ENCODE measurements around the gene CD99.
A peak's percentile ranks its signal among the peaks of the same experiment; 100 is the strongest.
"Not testable (repeated sequence)": the region's sequence is repeated elsewhere in the genome, so short reads cannot be mapped to it uniquely, and the experiment has no call there.

The CD99 gene, protein sequence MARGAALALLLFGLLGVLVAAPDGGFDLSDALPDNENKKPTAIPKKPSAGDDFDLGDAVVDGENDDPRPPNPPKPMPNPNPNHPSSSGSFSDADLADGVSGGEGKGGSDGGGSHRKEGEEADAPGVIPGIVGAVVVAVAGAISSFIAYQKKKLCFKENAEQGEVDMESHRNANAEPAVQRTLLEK

GRCh38 chrX:2690856-2691542 lies at the start of gene CD99:
Gene CD99 (plus strand): TSS chrX:2691295. CDS start chrX:2691361, 66 bp downstream.
- peak; percentile 84 for DNase-seq

- no peak for DNase-seq
Measured at GRCh38 chrX:2642146-2642545, 48.9 kb upstream of the CD99 start.

DNA sequence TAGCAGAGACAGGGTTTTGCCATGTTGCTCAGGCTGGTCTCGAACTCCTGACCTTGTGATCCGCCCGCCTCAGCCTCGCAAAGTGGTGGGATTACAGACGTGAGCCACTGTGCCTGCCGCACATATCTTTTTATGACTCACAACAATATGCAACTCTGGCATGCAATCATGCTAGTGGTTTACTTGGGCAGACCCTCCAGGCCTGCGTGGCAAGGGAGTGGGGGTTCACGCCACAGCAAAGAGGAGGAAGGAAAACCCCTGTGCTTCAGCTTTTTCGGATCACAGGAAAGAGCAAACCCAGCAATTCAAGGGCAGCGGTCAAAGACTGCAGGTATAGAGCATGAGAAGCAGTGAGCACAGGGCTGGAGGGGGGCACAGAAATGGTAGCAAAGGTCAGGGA lies 48.3 kb upstream of the CD99 start:
- DNase-seq: no peak

- no peak for DNase-seq
Measured at GRCh38 chrX:2643880-2644279, 47.2 kb upstream of the CD99 start.

GRCh38 chrX:2645563-2645962 lies 45.5 kb upstream of the CD99 start:
- no peak for DNase-seq

DNA sequence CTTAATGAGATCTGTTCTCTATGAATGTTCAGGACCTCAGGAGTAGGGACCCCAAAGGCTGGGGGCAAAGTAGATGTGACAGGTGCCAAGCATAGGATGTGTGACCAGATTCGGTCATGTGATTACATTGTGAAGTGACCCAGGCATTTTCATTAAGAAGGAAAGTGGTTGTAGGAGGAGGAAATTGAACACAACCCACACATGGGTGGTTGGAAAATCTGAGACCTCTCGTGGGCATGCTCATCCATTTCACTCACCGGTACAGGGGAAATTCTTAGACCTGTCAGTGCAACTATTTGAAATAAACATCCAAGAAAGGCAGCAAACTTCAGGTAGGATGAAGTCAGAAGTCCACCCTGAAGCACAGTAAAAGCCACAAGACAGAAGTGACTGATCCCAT lies 43.5 kb upstream of the CD99 start:
- no peak for DNase-seq

- no peak for DNase-seq
Measured at GRCh38 chrX:2650037-2650436, 41.1 kb upstream of the CD99 start.

- no peak for DNase-seq
Measured at GRCh38 chrX:2650865-2651264, 40.2 kb upstream of the CD99 start.

- no peak for DNase-seq
Measured at GRCh38 chrX:2652106-2652505, 39.0 kb upstream of the CD99 start.

GRCh38 chrX:2654436-2655340 lies 36.4 kb upstream of the CD99 start:
- DNase-seq: no peak

GRCh38 chrX:2656257-2656836 lies 34.7 kb upstream of the CD99 start:
- no peak for DNase-seq

GRCh38 chrX:2657532-2658113 lies 33.5 kb upstream of the CD99 start:
- DNase-seq: no peak

DNA sequence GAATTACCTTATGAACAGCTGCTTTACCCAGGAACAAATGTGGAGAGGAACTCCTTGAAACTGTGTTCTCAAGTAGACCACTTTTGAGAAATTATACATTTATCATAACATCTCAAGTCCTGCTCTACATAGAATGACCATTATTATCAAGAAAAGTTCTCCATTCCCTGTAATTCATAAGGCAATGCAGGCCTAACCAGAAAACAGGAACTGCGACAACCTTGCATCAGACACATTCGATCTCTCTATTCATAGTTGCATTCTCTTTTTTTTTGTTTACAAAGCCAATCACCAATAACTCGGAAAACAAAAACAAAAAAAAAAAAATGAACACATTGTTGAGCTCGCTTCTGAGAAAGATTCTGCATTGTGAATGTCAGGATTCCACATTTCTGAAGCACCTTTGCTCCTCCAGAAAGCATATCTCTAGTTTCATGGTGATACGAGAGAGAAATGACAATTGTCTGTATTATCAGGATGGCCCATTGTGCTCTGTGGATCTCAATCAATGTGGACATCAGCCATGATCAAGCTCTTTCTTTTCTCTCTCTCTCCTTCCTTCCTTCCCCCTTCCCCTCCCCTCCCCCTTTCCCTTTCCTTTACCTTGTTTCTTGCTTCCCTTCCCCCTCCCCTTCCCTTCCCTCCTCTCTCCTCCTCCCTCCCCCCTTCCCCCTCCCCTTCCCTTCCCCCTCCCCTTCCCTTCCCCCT lies 32.4 kb upstream of the CD99 start:
- no peak for DNase-seq

DNA sequence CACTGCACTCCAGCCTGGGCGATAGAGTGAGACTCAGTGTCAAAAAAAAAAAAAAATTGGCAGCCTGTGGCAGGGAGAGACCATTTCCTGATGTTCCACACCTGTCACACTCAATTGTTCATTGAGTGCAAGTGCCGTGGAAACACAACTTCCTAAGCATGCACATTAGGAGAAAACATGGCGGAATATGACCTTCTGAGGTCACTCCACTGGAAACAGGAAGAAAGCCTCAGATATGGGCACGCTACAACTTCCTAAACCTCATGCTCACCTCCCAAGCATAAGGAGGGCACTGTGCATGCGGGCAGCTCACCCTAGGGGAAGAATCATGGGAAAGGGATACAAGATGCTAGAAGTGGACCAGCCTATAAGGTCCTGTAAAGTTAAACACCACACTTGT lies 28.5 kb upstream of the CD99 start:
- DNase-seq: no peak

GRCh38 chrX:2664502-2664901 lies 26.6 kb upstream of the CD99 start:
- no peak for DNase-seq

DNA sequence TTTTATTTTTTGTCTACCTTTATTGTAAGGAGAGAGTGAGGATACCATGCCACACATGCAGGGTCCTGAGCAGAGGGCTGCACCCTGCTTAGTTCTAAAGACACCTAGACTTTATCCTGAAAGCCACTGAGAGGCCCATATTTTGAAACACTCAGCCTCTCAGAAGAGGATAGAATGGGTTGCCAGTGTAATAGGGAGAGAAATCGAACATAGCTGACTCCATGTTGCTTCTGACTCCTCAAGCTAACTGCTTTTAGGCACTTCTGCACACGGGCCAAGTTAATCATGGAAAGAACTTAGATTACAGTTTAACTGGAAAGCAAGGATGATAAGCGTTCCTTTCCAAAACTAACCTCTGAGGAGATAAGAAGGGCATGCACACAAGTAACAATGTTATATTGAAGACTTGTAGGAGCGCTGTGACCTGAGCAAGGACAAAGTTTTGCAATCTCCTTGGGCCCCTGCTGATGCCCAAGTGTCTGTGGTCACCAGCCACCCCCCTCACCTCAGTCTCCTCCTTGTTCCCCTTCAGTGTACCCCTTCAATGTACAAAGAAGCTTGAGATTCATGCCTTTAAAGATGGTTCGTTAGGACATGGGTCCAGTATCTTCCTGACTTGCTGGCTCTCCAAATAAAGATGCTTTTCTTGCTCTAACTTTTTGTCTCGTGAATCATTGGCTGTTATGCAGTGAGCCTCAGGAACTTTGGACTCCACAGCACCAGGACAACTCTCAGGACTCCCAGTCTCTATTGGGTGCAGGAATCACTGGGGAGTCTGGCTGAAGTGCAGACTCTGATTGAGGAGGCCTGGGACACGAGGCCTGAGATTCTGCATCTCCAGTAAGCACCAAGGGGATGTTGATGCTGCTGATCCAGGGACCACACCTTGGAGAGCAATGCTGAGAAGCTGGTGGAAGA lies 25.4 kb upstream of the CD99 start:
- DNase-seq: no peak

GRCh38 chrX:2666491-2666890 lies 24.6 kb upstream of the CD99 start:
- no peak for DNase-seq

DNA sequence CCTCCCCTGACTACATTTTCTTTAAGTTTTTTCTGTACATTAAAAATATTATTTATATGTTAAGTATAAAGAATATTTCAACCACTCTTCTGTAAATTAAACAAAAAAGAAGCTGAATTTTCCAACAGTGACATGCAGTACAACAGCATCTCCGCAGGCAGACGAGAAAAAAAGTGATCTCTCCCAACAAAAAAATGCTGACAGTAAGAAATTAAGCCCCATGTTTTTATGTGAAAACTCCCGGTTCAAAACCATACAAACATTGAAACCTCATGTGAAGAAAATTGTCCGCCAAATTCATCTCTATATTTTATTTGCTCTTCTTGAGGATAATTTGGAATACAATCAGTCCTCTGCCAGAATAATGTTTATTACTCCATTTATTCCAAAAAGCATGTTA lies 20.1 kb upstream of the CD99 start:
- no peak for DNase-seq

- no peak for DNase-seq
Measured at GRCh38 chrX:2672084-2672483, 19.0 kb upstream of the CD99 start.

DNA sequence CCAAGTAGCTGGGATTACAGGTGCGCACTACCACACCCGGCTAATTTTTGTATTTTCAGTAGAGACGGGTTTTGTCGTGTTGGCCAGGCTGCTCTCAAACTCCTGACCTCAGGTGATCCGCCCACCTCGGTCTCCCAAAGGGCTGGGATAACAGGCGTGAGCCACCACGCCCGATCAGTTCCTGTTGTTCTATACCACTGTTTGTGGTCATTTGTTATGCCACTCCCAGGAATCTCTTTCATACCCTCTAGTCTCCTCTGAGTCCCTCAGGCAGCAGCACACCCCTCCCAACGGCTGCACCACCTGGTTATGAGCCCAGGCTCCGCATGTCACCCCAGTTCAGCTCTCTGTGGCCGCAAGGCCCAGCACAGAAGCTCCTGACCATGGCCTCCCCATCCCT lies 17.5 kb upstream of the CD99 start:
- DNase-seq: no peak

DNA sequence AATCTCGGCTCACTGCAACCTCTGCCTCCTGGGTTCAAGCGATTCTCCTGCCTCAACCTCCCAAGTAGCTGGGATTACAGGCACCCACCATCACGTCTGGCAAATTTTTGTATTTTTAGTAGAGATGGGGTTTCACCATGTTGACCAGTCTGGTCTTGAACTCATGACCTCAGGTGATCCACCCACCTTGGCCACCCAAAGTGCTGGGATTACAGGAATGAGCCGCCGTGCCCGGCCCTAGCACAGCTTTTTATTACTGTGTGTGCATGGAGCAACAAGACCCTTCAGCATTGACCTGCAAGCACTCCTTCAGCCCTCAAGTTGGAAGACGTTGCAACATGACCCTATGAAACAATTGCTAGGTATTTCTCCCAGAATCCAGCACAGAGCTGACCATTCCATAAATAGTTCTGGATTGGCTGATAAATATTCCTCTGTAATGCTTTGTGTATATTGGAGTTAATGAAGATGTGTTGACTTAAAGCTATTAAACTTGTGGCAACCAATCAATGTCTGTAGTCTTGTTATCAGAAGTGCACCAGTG lies 15.4 kb upstream of the CD99 start:
- DNase-seq: not testable (repeated sequence)
